Muscle of leg (tissue), 11 donors: ENCODE measurements around the gene STING1. TPM values are rescaled to one million over a fixed set of nuclear protein-coding genes. Genes with fewer than 3 reads are reported as not detected.

Experiments
- DNase-seq: peaks from one replicate; pipeline ENCODE4 v3.0.0; 2013
- H3K27ac ChIP-seq: one replicate; pipeline ENCODE4 v1.5.1; 2013; ENCODE audit warnings: mild to moderate bottlenecking, low read length, control low read depth
- H3K27me3 ChIP-seq: one replicate; pipeline ENCODE4 v1.6.1; 2013; ENCODE audit warnings: low read length; ENCODE audit not compliant: control insufficient read depth, insufficient read depth
- H3K36me3 ChIP-seq: one replicate; pipeline ENCODE4 v1.6.1; 2013; ENCODE audit warnings: low read length; ENCODE audit not compliant: control insufficient read depth, insufficient read depth
- H3K4me1 ChIP-seq: one replicate; pipeline ENCODE4 v1.6.1; 2013; ENCODE audit warnings: low read length; ENCODE audit not compliant: control insufficient read depth, insufficient read depth
- H3K4me3 ChIP-seq: one replicate; pipeline ENCODE4 v1.5.1; 2013; ENCODE audit warnings: low read length, control low read depth
- H3K9me3 ChIP-seq: replicated peaks from 2 replicates; pipeline ENCODE4 v1.6.1; 2013; ENCODE audit warnings: low read depth, low read length; ENCODE audit not compliant: control insufficient read depth
- WGBS: methylation state at CpG from one replicate; pipeline ENCODE4 v1.1.5; 2013; ENCODE audit warnings: missing lambda C conversion rate; ENCODE audit not compliant: insufficient coverage; 5-methylcytosine and 5-hydroxymethylcytosine counted together
- polyA plus RNA-seq, 8 donors: library from polyadenylated mRNA; unstranded; fragments of 120-200 nt; gene quantifications; one replicate each; pipeline versions ENCODE4 v1.2.1 to v1.2.3, GENCODE V29; 2013; ENCODE audit warnings: inconsistent platforms in 1 of 8, low replicate concordance in 1 of 8; ENCODE audit not compliant: insufficient read length in 8 of 8, insufficient read depth in 1 of 8
- total RNA-seq: library from RNA; stranded (reverse); fragments of 120-200 nt; gene quantifications from one replicate; pipeline ENCODE4 v1.2.4, GENCODE V29; 2013

STING1 gene
- total and polyA plus RNA-seq, 9 donors = 19.3 to 43.6 (median 36.2) TPM

- no peak for DNase-seq
- no peak within 1 kb of the TSS for H3K4me3 ChIP-seq
- H3K9me3 ChIP-seq = no peaks in the 10 kb centered on the region
- no peaks in the 10 kb centered on the region for H3K27me3 ChIP-seq
- WGBS = 83% methylated on average over 9 of the region's 9 CpGs
- peaks cover 34% of the 10 kb centered on the region for H3K4me1 ChIP-seq
- peaks cover 9% of the 10 kb centered on the region for H3K36me3 ChIP-seq
- H3K27ac ChIP-seq = no peak within 1 kb of the TSS
Observed at GRCh38 chr5:139470821-139471300, 11.7 kb downstream of the STING1 start, which contains the start of gene SMIM33. Gene SMIM33 (plus strand): TSS chr5:139471004. CDS start chr5:139471122, 118 bp downstream.

GRCh38 chr5:139468421-139468931 is 14.1 kb downstream of the STING1 start:
- Histone ChIP-seq H3K36me3 (no peaks in the 10 kb centered on the region), H3K27ac (no peak overlapping the region), H3K9me3 (no peaks in the 10 kb centered on the region), H3K27me3 (no peaks in the 10 kb centered on the region), H3K4me3 (no peak overlapping the region), H3K4me1 (peaks cover 13% of the 10 kb centered on the region)
- WGBS = 45% methylated on average over 5 of the region's 8 CpGs
- no peak for DNase-seq

DNA sequence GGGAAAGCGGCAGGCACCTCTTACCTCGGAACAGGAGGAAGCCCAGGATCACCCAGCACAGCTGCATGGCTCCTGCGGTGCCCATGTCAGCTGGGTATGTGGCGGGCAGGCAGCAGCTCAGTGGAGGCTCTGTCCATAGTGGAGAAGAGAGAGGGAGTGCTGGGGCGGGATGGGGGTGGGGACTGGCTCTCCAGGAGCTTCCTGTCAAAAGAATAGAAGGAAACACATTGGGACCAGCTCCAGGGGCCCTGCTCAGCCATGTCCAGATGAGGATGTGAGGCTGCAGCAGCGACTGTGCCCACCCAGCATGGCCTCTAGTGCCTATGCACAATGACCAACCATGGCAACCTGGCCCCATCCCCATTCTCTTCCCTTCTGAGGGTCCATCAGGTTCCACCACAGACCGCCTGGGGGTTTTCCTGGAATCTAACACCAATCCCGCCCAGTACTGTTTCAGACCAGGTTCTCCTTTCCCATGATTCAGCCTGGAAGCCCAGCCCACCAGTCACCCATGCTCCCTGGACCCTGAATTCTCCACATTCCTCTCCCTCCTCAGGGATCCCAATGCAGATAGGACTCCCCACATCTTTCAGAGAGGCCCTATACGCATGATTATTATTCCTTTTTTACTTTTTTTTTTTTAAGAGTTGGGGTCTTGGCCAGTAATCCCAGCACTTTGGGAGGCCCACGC is 19.8 kb downstream of the STING1 start, which contains the start of gene ECSCR:
ECSCR (minus strand) TSS at position 158 of the 691 bp plus-strand sequence; CDS start at position 85, 73 bp downstream.
- no peaks in the 10 kb centered on the region for H3K9me3 ChIP-seq
- peak; percentile 45 for DNase-seq
- no peaks in the 10 kb centered on the region for H3K36me3 ChIP-seq
- peak within 1 kb of the TSS; percentile 34 for H3K4me3 ChIP-seq
- no peaks in the 10 kb centered on the region for H3K27me3 ChIP-seq
- H3K27ac ChIP-seq = peak within 1 kb of the TSS; percentile 84
- WGBS = 65% methylated on average over 8 of the region's 10 CpGs
- H3K4me1 ChIP-seq = peaks cover 5% of the 10 kb centered on the region

- no peak for DNase-seq
- Histone ChIP-seq H3K27me3 (no peaks in the 10 kb centered on the region), H3K36me3 (no peaks in the 10 kb centered on the region), H3K27ac (peak overlapping the region; percentile 84), H3K4me1 (peaks cover 5% of the 10 kb centered on the region), H3K4me3 (peak overlapping the region; percentile 34), H3K9me3 (no peaks in the 10 kb centered on the region)
- 78% methylated on average over 2 of the region's 5 CpGs for WGBS
Observed at GRCh38 chr5:139461698-139462097, 20.9 kb downstream of the STING1 start.

GRCh38 chr5:139461176-139461575 is 21.4 kb downstream of the STING1 start:
- Histone ChIP-seq H3K4me3 (peak overlapping the region; percentile 34), H3K27me3 (no peaks in the 10 kb centered on the region), H3K9me3 (no peaks in the 10 kb centered on the region), H3K4me1 (peaks cover 5% of the 10 kb centered on the region), H3K27ac (peak overlapping the region; percentile 84), H3K36me3 (no peaks in the 10 kb centered on the region)
- 70% methylated on average over 5 of the region's 7 CpGs for WGBS
- no peak for DNase-seq

DNA sequence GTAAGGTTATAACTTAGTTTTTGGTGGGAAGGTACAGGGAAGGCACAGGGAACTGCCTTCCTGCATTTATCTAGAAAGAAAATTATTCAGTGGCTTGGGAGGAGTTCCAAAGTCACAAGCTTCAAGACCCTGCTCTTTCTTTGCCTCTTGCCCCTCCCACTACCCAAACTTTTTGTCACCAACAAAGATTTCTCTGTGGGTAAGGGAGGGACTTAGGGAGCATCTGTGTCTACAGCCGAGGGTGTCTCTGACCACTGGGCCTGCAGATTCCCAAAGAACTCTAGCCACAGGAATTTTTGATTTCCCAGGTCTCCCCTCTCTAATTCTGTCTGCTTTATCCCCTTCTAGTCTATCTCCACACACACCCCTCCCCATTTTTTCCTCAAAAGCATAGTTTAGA is 22.1 kb downstream of the STING1 start:
- no peak for DNase-seq
- no peak overlapping the region for H3K4me3 ChIP-seq
- H3K36me3 ChIP-seq = no peaks in the 10 kb centered on the region
- H3K27me3 ChIP-seq = no peaks in the 10 kb centered on the region
- H3K4me1 ChIP-seq = peaks cover 5% of the 10 kb centered on the region
- H3K9me3 ChIP-seq = no peaks in the 10 kb centered on the region
- no CpG with 5 or more reads among the region's 1 CpG for WGBS
- peak overlapping the region; percentile 84 for H3K27ac ChIP-seq

DNA sequence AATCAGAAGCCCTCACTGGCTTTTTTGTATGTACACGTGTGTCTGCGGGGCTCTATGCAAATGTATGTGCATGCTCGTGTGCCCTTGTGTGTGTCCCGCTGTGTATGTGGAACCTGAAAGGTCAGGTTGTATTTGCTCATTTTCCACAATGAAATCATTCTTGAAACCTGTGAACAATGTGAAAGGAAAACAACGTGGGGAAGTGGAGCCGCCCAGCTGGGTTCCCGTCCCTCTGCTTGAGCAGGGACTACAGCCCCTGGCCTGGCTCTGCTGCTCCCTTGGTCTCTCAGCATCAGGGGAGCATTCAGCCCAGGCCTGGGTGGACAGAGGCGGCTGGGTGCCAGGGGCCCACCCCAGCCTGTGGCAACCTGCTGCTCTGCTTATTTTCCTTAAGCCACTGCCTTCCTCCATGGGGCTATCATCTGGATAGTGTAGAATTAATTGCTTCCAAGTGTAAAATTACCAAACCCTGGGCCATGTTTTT is 23.1 kb downstream of the STING1 start:
- H3K27me3 ChIP-seq = no peaks in the 10 kb centered on the region
- 68% methylated on average over 7 of the region's 8 CpGs for WGBS
- peak overlapping the region; percentile 52 for H3K27ac ChIP-seq
- peaks cover 5% of the 10 kb centered on the region for H3K4me1 ChIP-seq
- peak; percentile 24 for DNase-seq
- no peaks in the 10 kb centered on the region for H3K36me3 ChIP-seq
- no peaks in the 10 kb centered on the region for H3K9me3 ChIP-seq
- H3K4me3 ChIP-seq = no peak overlapping the region

DNA sequence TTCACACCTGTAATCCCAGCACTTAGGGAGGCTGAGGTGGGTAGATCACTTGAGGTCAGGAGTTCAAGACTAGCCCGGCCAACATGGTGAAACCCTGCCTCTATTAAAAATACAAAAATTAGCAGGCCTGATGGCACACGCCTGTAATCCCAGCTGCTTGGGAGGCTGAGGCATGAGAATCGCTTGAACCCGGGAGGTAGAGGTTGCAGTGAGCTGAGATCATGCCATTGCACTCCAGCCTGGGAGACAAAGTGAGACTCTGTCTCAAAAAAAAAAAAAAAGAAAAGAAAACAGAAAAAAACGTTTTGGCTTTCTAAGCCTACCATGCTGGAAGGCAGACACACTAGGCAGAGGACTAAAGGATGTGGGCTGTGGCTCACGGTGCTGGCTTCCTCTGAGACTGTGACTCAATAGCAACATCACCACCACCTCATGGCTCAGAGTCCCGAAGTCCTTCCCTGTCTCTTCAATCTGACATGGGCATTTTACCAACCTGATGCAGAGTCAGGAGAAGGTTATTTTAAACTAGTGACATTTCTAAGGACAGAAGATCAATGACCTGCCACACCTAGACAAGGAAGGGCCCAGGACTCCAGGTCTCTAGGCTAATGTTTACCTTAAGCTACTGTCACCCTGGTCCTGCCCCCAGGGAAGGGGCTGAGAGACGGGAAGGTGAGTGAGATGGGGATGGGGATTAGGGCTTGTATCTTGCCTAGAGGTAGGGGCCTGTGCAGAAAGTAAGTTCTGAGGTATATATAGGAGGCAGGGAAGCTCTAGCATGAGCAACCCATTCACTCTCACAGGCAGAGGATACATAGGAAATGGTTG is 23.8 kb downstream of the STING1 start:
- H3K9me3 ChIP-seq = no peaks in the 10 kb centered on the region
- DNase-seq = no peak
- H3K27ac ChIP-seq = peak overlapping the region; percentile 53
- no peaks in the 10 kb centered on the region for H3K36me3 ChIP-seq
- H3K4me3 ChIP-seq = no peak overlapping the region
- no peaks in the 10 kb centered on the region for H3K27me3 ChIP-seq
- WGBS = 83% methylated on average over 3 of the region's 8 CpGs
- peaks cover 5% of the 10 kb centered on the region for H3K4me1 ChIP-seq

- H3K36me3 ChIP-seq = no peaks in the 10 kb centered on the region
- 88% methylated on average over 2 of the region's 5 CpGs for WGBS
- peaks cover 3% of the 10 kb centered on the region for H3K4me1 ChIP-seq
- no peaks in the 10 kb centered on the region for H3K27me3 ChIP-seq
- no peak for DNase-seq
- no peaks in the 10 kb centered on the region for H3K9me3 ChIP-seq
- no peak overlapping the region for H3K4me3 ChIP-seq
- H3K27ac ChIP-seq = no peak overlapping the region
Observed at GRCh38 chr5:139457653-139458306, 24.8 kb downstream of the STING1 start.
